ENCODE measurements around the gene THOC3. TPM values are rescaled to one million over a fixed set of nuclear protein-coding genes. Genes with fewer than 3 reads are reported as not detected.
"Not testable (repeated sequence)": the region's sequence is repeated elsewhere in the genome, so short reads cannot be mapped to it uniquely, and the experiment has no call there.

THOC3 gene
- total and polyA plus RNA-seq, 4 donors: 6.5 to 26.6 (median 12.3) TPM

DNA sequence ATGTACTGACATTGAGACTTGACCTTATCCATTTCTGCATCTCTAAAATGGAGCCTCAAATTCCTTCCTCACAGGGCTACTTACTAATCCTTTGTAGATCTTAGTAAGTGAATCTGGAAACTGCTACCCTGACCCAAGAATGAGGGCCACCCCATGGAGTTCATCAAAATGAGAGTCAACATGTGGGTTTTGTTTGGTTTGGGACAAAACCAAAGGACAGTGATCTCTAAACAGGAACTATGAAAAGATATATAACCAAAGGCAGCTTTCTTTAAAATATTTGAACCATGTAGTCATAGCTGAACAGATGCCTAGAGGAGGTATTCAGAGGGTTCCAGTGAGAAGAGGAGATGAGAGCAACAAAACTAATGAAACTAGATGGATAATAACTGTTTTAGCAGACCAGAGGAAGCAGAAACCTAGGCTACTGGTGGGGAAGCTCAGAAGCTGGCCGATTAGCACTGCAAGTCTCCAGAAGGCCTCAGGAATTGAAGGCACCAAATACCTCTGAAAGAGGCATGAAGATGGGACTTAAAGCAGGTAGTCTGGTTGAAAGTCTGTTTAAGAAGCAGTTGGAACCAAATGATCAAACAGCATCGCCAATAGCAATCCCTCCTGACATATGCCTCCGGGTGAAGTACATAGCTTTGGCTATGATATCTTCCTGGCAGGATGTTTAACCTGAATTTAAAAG lies 45.8 kb downstream of the THOC3 start:
- ATAC-seq (ENCODE audit: low FRiP score): no peak
- Histone ChIP-seq H3K27ac (ENCODE audit: low read depth in 1 of 2, low read length in 2 of 2) (no peak overlapping the region), H3K4me1 (ENCODE audit: control insufficient read depth in 1 of 2, insufficient read depth in 2 of 2, low read length in 2 of 2) (no peaks in the 10 kb centered on the region), H3K4me3 (ENCODE audit: low read length in 2 of 2) (no peak overlapping the region), H3K27me3 (ENCODE audit: control insufficient read depth in 1 of 2, insufficient read depth in 2 of 2, low read length in 1 of 2) (no peaks in the 10 kb centered on the region), H3K36me3 (ENCODE audit: control insufficient read depth in 1 of 2, insufficient read depth in 2 of 2, low read length in 1 of 2) (no peaks in the 10 kb centered on the region), H3K9me3 (ENCODE audit: control insufficient read depth, low read length) (no peaks in the 10 kb centered on the region)
- intact Hi-C loops (cut with DNase I): no loop called here
- no peak for DNase-seq
- WGBS, 2 donors: 88 to 92% methylated on average over 3 of the region's 3 CpGs

DNA sequence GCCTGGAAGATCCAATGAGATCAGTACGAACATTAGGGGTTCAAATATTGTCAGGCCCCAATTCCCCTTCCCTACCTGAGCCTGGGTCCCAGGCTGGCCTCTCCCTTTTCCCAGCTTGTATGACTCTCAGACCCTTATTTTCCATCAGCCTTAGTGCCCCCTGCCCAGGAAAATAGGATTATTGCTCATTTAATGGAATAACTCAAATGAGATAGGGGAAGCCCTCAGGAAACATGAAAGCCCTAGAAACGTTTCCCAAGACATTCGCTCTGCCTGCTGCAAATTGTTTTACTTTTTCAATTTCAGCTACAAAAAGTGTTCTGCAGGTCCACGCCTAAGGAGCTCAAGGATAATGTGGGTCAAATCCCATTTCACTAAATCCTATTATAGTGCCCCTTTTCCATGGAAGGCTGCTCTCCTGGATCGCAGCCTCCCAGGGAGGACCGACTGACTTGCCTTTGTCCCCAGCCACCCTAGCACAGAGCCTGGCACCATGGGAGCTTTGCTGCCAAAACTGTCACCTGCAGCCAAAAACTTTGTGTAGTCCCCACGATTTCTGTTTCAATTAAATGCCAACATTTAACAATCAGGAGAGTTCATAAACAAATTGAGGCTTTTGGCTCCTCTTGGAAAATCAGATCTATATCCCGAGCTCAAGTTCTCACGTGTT lies 46.9 kb downstream of the THOC3 start:
- ATAC-seq (ENCODE audit: low FRiP score) (no peak), DNase-seq (no peak)
- Histone ChIP-seq H3K4me1 (ENCODE audit: control insufficient read depth in 1 of 2, insufficient read depth in 2 of 2, low read length in 2 of 2) (no peaks in the 10 kb centered on the region), H3K36me3 (ENCODE audit: control insufficient read depth in 1 of 2, insufficient read depth in 2 of 2, low read length in 1 of 2) (no peaks in the 10 kb centered on the region), H3K27me3 (ENCODE audit: control insufficient read depth in 1 of 2, insufficient read depth in 2 of 2, low read length in 1 of 2) (no peaks in the 10 kb centered on the region), H3K4me3 (ENCODE audit: low read length in 2 of 2) (no peak overlapping the region), H3K9me3 (ENCODE audit: control insufficient read depth, low read length) (no peaks in the 10 kb centered on the region), H3K27ac (ENCODE audit: low read depth in 1 of 2, low read length in 2 of 2) (no peak overlapping the region)
- WGBS, 2 donors: 86 to 87% methylated on average over 9 of the region's 9 CpGs
- intact Hi-C loops (cut with DNase I): no loop called here

DNA sequence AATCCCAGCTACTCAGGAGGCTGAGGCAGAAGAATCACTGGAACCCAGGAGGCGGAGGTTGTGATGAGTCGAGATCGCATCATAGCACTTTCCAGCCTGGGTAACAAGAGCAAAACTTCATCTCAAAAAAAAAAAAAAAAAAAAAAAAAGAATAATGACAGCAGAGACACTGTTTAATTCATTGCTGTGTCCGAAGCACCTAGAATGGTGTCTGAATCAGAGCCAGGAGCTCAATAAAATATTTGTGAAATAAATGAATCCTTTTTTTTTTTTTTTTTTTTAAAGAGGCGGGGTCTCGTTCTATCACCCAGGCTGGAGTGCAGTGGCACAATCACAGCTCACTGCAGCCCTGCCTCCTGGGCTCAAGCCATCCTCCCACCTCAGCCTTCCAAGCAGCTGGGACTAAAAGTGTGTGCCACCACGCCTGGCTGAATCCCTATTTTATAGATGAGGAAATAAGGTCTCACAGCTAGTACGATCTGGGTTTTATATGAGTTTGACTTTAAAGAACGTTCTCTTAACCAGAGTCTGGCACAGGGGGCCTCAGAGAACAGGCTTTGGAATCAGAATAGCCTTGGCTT lies 47.8 kb downstream of the THOC3 start:
- Histone ChIP-seq H3K4me3 (ENCODE audit: low read length in 2 of 2) (no peak overlapping the region), H3K27me3 (ENCODE audit: control insufficient read depth in 1 of 2, insufficient read depth in 2 of 2, low read length in 1 of 2) (no peaks in the 10 kb centered on the region), H3K4me1 (ENCODE audit: control insufficient read depth in 1 of 2, insufficient read depth in 2 of 2, low read length in 2 of 2) (no peaks in the 10 kb centered on the region), H3K36me3 (ENCODE audit: control insufficient read depth in 1 of 2, insufficient read depth in 2 of 2, low read length in 1 of 2) (no peaks in the 10 kb centered on the region), H3K27ac (ENCODE audit: low read depth in 1 of 2, low read length in 2 of 2) (no peak overlapping the region), H3K9me3 (ENCODE audit: control insufficient read depth, low read length) (no peaks in the 10 kb centered on the region)
- intact Hi-C loops (cut with DNase I): no loop called here
- WGBS, 2 donors: 85 to 89% methylated on average over 9 of the region's 9 CpGs
- ATAC-seq (ENCODE audit: low FRiP score): no peak
- no peak for DNase-seq

- WGBS, 2 donors: 35 to 50% methylated on average over 5 of the region's 7 CpGs
- H3K27me3 ChIP-seq (ENCODE audit: control insufficient read depth in 1 of 2, insufficient read depth in 2 of 2, low read length in 1 of 2); intact Hi-C loops (cut with DNase I); ATAC-seq (ENCODE audit: low FRiP score); H3K9me3 ChIP-seq (ENCODE audit: control insufficient read depth, low read length); H3K27ac ChIP-seq (ENCODE audit: low read depth in 1 of 2, low read length in 2 of 2); H3K4me1 ChIP-seq (ENCODE audit: control insufficient read depth in 1 of 2, insufficient read depth in 2 of 2, low read length in 2 of 2); H3K4me3 ChIP-seq (ENCODE audit: low read length in 2 of 2); H3K36me3 ChIP-seq (ENCODE audit: control insufficient read depth in 1 of 2, insufficient read depth in 2 of 2, low read length in 1 of 2); DNase-seq: not testable (repeated sequence)
Observed at GRCh38 chr5:175915066-175916037, 52.8 kb downstream of the THOC3 start.

GRCh38 chr5:175913835-175914672 lies 54.1 kb downstream of the THOC3 start:
- H3K4me3 ChIP-seq (ENCODE audit: low read length in 2 of 2); H3K27me3 ChIP-seq (ENCODE audit: control insufficient read depth in 1 of 2, insufficient read depth in 2 of 2, low read length in 1 of 2); H3K27ac ChIP-seq (ENCODE audit: low read depth in 1 of 2, low read length in 2 of 2); ATAC-seq (ENCODE audit: low FRiP score); H3K9me3 ChIP-seq (ENCODE audit: control insufficient read depth, low read length); H3K4me1 ChIP-seq (ENCODE audit: control insufficient read depth in 1 of 2, insufficient read depth in 2 of 2, low read length in 2 of 2); H3K36me3 ChIP-seq (ENCODE audit: control insufficient read depth in 1 of 2, insufficient read depth in 2 of 2, low read length in 1 of 2); intact Hi-C loops (cut with DNase I); DNase-seq: not testable (repeated sequence)
- 72 to 79% methylated on average over 8 to 9 of the region's 20 CpGs for WGBS, 2 donors

- H3K27ac ChIP-seq (ENCODE audit: low read depth in 1 of 2, low read length in 2 of 2); H3K36me3 ChIP-seq (ENCODE audit: control insufficient read depth in 1 of 2, insufficient read depth in 2 of 2, low read length in 1 of 2); H3K9me3 ChIP-seq (ENCODE audit: control insufficient read depth, low read length); H3K27me3 ChIP-seq (ENCODE audit: control insufficient read depth in 1 of 2, insufficient read depth in 2 of 2, low read length in 1 of 2); DNase-seq; H3K4me1 ChIP-seq (ENCODE audit: control insufficient read depth in 1 of 2, insufficient read depth in 2 of 2, low read length in 2 of 2); intact Hi-C loops (cut with DNase I); H3K4me3 ChIP-seq (ENCODE audit: low read length in 2 of 2): not testable (repeated sequence)
- 48 to 64% methylated on average over 10 to 11 of the region's 12 CpGs for WGBS, 2 donors
- ATAC-seq (ENCODE audit: low FRiP score): peak; percentile 11
Observed at GRCh38 chr5:175910072-175910471, 58.0 kb downstream of the THOC3 start.
